Activated CD4-positive, alpha-beta memory T cell treated with anti-CD3 and anti-CD28 coated beads, Interleukin-2, amount 10 ng/mL, durations not matched to agents 7 days and 5 days (primary cell): ENCODE results near the gene RAB28. TPM values are rescaled to one million over a fixed set of nuclear protein-coding genes. Genes with fewer than 3 reads are reported as not detected.

Source experiments
- CTCF ChIA-PET: fragments of 350-600 bp; sonication (Branson Sonifier 250); formaldehyde crosslinking; loops from one replicate; lab custom pipeline; 2021; ENCODE audit warnings: antibody characterized with exemption, inconsistent platforms; lab: Charles Lee
- POLR2A ChIA-PET: fragments of 350-600 bp; sonication (Branson Sonifier 250); formaldehyde crosslinking; loops from one replicate; lab custom pipeline; 2021; ENCODE audit warnings: antibody characterized with exemption; lab: Charles Lee
- DNase-seq: peaks from one replicate; pipeline ENCODE4 v3.0.0-alpha.2; 2020
- H3K27ac Mint-ChIP-seq: one replicate; pipeline ENCODE4 v1.8.0; 2021; ENCODE audit warnings: mild to moderate bottlenecking, mixed read lengths
- H3K27me3 Mint-ChIP-seq: one replicate; pipeline ENCODE4 v1.8.0; 2021; ENCODE audit warnings: mixed read lengths
- H3K36me3 Mint-ChIP-seq: one replicate; pipeline ENCODE4 v1.8.0; 2021; ENCODE audit warnings: low read depth, mixed read lengths
- H3K4me1 Mint-ChIP-seq: one replicate; pipeline ENCODE4 v1.8.0; 2021; ENCODE audit warnings: mixed read lengths
- H3K4me3 Mint-ChIP-seq: one replicate; pipeline ENCODE4 v1.8.0; 2021; ENCODE audit warnings: mild to moderate bottlenecking, mixed read lengths
- H3K9me3 Mint-ChIP-seq: one replicate; pipeline ENCODE4 v1.8.0; 2021; ENCODE audit warnings: mixed read lengths
- total RNA-seq, 2 experiments: library from RNA; stranded (reverse); gene quantifications; one replicate each; pipeline ENCODE4 v1.2.3, GENCODE V29; 2021

RAB28 gene
- total RNA-seq, 2 experiments from 2014 or later, result 18.5 TPM

DNA sequence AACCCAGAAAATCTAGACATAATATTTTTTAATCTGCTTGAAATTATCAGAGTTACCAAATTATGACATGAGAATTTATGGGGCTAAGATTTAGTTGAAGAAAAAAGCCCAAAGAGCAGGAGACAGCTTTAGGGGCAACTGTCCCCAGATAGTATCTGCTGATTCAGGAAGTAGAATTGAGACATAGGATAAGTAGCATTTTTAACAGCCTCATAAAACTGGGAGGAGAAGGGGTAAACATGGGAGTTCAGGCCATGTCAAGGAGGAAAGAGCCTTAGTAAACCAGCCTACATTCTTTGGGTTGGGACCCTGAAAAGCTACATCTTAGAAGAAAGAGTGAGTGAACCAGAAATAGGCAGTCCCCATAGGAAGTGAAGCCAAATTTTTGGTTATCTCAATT, 9.7 kb upstream of the RAB28 start:
- ChIA-PET CTCF (no interaction called here), POLR2A (interaction anchor here (0.5 kb wide), 1 partner anchor 13 kb away, joined by 4 read pairs; no protein-coding TSS in a partner anchor)
- no peaks in the 10 kb centered on the region for H3K4me1 Mint-ChIP-seq
- H3K27ac Mint-ChIP-seq, result no peak overlapping the region
- no peaks in the 10 kb centered on the region for H3K9me3 Mint-ChIP-seq
- H3K4me3 Mint-ChIP-seq, result no peak overlapping the region
- DNase-seq, result no peak
- H3K36me3 Mint-ChIP-seq, result no peaks in the 10 kb centered on the region
- peaks cover 25% of the 10 kb centered on the region for H3K27me3 Mint-ChIP-seq

DNA sequence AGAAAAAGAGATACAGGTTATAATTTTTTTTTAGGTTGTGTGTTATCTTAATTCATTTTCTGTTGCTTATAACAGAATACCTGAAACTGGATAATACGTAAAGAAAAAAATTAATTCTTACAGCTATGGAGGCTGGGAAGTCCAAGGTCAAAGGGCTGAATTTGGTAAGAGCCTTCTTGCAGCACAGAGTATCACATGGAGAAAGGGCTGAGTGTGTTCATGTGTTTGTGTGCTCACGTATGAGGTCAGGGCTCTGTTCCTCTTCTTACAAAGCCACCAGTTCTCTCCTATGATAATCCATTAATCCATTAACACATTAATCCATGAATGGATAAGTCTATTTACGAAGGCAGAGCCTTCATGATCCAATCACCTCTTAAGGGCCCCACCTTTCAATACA, 8.6 kb upstream of the RAB28 start:
- Mint-ChIP-seq H3K4me3 (no peak overlapping the region), H3K4me1 (no peaks in the 10 kb centered on the region), H3K36me3 (no peaks in the 10 kb centered on the region), H3K27ac (no peak overlapping the region), H3K27me3 (peaks cover 24% of the 10 kb centered on the region), H3K9me3 (peaks cover 1% of the 10 kb centered on the region)
- ChIA-PET CTCF (no interaction called here), POLR2A (no interaction called here)
- no peak for DNase-seq

DNA sequence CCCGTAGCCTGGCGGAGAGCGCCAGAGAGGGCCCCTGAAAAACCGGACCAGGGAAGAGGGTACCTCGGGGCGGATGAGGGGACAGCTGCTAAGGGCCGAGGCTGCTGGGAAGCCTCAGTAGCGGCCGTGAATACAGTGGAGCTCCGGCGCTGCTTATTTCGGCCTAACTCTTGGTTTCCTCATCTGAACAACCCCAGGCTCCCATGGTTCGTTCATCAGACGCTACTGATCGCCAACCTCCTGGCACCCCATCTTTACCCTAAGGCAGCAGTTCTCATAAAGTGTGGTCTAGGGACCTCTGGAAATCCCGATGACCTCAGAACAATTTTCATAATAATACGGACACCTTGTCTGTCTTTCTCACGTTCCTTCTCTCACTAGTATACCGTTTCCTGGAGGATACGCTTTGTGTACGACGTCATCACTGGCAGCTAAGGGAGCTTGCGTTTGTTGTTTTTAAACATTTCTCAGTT, 645 bp upstream of the RAB28 start:
- POLR2A ChIA-PET, result interaction anchor here (1.0 to 1.7 kb wide), 3 partner anchors 21 to 144 kb away, joined by 3 to 5 read pairs (median 4); partner anchors contain the start of gene BOD1L1
- CTCF ChIA-PET, result no interaction called here
- no peak for DNase-seq
- H3K4me1 Mint-ChIP-seq, result peaks cover 33% of the 10 kb centered on the region
- peak overlapping the region; percentile 93 for H3K27ac Mint-ChIP-seq
- H3K27me3 Mint-ChIP-seq, result peaks cover 14% of the 10 kb centered on the region
- peaks cover 4% of the 10 kb centered on the region for H3K36me3 Mint-ChIP-seq
- peaks cover 3% of the 10 kb centered on the region for H3K9me3 Mint-ChIP-seq
- H3K4me3 Mint-ChIP-seq, result peak overlapping the region; percentile 95

DNA sequence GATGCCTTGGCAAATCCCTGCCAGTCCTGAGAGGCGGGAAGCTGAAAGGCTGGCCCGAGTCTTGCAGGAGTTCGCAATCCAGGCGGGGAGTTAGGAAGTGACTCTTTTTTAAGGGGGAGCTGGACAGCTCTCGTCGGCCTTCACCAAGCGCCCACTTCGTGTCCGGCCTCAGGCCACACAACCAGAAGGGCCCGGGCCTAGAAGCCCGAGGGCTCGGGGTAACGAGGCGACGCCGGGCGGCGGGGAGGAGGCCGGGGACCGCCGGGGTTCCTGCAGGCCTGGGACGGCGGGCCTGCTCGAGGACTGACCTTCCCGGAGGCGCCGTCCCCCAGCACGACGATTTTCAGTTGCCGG, 395 bp downstream of the RAB28 start:
- H3K36me3 Mint-ChIP-seq, result peaks cover 5% of the 10 kb centered on the region
- ChIA-PET CTCF (interaction anchor here (0.6 to 1.4 kb wide), 4 partner anchors 12 to 143 kb away, joined by 3 read pairs; no protein-coding TSS in a partner anchor), POLR2A (interaction anchor here (0.6 to 1.7 kb wide), 5 partner anchors 11 to 191 kb away, joined by 3 to 5 read pairs (median 3); partner anchors contain the start of gene BOD1L1)
- peak overlapping the region; percentile 95 for H3K4me3 Mint-ChIP-seq
- H3K9me3 Mint-ChIP-seq, result peaks cover 3% of the 10 kb centered on the region
- DNase-seq, result peak; percentile 31
- peaks cover 33% of the 10 kb centered on the region for H3K4me1 Mint-ChIP-seq
- H3K27me3 Mint-ChIP-seq, result peaks cover 12% of the 10 kb centered on the region
- peak overlapping the region; percentile 77 for H3K27ac Mint-ChIP-seq

DNA sequence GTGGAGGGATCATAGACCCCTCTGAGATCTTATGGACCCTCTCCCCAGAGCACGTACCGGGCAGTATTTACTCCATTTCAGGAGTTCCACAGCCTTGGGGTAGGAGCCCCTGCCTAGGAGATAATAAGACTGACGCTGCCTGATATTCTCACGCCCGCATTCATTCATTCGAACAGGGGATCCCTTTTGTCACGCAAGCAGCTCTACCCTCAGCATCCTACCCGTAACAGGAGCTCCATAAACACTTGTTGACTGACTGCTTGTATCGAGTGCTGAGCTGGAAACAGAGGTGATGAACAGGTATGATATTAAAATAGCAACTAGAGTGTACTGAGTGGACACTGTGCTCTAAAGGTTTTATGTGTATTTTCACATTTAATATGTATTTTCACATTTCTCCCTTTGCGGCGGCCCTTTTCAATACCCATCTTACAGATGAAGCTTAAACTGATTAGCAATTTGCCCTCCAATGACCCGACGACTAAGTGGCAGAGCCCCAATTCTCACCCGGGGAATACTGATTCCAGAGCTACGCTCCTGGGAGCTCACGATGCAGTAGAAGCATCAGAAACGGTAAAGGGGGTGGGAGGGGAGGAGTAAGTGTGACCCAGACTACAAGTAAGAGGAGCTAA, 888 bp downstream of the RAB28 start:
- H3K27ac Mint-ChIP-seq, result peak overlapping the region; percentile 77
- CTCF ChIA-PET, result interaction anchor here (0.6 to 1.4 kb wide), 4 partner anchors 12 to 143 kb away, joined by 3 read pairs; no protein-coding TSS in a partner anchor
- H3K4me1 Mint-ChIP-seq, result peaks cover 35% of the 10 kb centered on the region
- peaks cover 6% of the 10 kb centered on the region for H3K36me3 Mint-ChIP-seq
- peaks cover 8% of the 10 kb centered on the region for H3K27me3 Mint-ChIP-seq
- H3K9me3 Mint-ChIP-seq, result peaks cover 3% of the 10 kb centered on the region
- H3K4me3 Mint-ChIP-seq, result peak overlapping the region; percentile 95
- no peak for DNase-seq
- POLR2A ChIA-PET, result interaction anchor here (0.6 to 1.7 kb wide), 5 partner anchors 11 to 191 kb away, joined by 3 to 5 read pairs (median 3); partner anchors contain the start of gene BOD1L1

DNA sequence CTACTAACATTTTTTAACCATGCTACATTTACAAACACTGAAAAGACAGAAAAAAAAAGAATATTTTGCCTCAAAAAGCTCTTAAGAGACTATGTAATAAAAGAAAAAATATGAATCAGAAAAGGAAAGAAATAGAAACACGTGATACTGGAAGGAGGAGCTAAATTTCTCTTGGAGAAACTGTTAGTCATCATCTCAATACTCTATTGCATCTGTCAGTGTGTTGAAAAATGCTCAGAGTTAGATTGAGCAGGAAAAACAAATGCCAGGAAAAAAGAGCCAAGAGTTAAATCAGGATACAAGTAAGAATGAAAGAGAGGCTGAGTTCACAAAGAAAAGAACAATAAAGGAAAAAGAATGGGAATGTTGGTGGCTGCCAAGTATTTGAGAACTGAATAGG, 2.6 kb downstream of the RAB28 start:
- H3K9me3 Mint-ChIP-seq, result no peaks in the 10 kb centered on the region
- POLR2A ChIA-PET, result no interaction called here
- H3K4me1 Mint-ChIP-seq, result peaks cover 43% of the 10 kb centered on the region
- H3K27me3 Mint-ChIP-seq, result no peaks in the 10 kb centered on the region
- H3K4me3 Mint-ChIP-seq, result no peak overlapping the region
- H3K27ac Mint-ChIP-seq, result no peak overlapping the region
- CTCF ChIA-PET, result no interaction called here
- H3K36me3 Mint-ChIP-seq, result peaks cover 6% of the 10 kb centered on the region
- DNase-seq, result no peak

DNA sequence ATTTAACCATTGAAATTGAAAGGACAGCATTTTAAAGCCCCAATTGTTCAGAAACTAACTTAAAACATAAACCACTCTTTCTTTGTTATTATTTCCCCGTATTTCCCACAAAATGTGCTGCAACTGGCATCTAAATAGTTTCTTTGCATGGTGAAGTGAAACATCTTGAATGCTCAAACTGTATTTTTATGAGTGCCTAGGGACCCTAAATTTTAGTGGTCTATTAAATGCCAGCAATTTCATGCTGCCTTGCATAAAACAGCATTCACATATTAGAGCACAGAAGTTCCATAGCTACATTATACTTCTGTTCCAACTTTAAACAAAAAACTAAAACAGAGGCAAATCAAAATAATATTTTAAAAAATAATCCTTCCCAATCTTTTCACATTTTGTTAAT, 5.4 kb downstream of the RAB28 start:
- DNase-seq, result no peak
- CTCF ChIA-PET, result no interaction called here

DNA sequence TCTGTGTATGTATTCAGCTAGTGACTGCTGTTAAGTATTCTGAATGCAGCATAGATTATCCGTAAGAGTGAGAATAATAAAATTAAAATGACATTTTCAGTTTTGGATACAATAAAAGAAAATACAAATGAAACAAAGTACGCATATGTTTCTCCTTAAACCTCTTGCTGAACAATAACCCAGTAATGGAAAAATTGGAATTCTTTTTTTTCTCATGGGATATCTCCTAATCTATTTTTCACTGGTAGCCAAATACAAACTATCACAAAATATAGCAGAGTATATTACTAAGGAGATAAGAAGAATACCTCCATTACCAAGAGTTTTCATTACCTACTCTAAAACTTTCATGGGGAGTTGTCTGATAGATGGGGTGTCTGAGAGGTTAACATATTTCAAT, 6.0 kb downstream of the RAB28 start:
- ChIA-PET POLR2A (no interaction called here), CTCF (no interaction called here)
- H3K4me1 Mint-ChIP-seq, result peaks cover 29% of the 10 kb centered on the region
- no peaks in the 10 kb centered on the region for H3K9me3 Mint-ChIP-seq
- DNase-seq, result no peak
- peaks cover 11% of the 10 kb centered on the region for H3K36me3 Mint-ChIP-seq
- no peak overlapping the region for H3K4me3 Mint-ChIP-seq
- no peaks in the 10 kb centered on the region for H3K27me3 Mint-ChIP-seq
- no peak overlapping the region for H3K27ac Mint-ChIP-seq

More for the DNA sequence above, 5.4 kb downstream of the RAB28 start:
- Mint-ChIP-seq H3K4me3 (no peak overlapping the region), H3K9me3 (no peaks in the 10 kb centered on the region), H3K4me1 (peaks cover 33% of the 10 kb centered on the region), H3K27me3 (no peaks in the 10 kb centered on the region), H3K27ac (no peak overlapping the region), H3K36me3 (peaks cover 11% of the 10 kb centered on the region)
- POLR2A ChIA-PET, result no interaction called here

DNA sequence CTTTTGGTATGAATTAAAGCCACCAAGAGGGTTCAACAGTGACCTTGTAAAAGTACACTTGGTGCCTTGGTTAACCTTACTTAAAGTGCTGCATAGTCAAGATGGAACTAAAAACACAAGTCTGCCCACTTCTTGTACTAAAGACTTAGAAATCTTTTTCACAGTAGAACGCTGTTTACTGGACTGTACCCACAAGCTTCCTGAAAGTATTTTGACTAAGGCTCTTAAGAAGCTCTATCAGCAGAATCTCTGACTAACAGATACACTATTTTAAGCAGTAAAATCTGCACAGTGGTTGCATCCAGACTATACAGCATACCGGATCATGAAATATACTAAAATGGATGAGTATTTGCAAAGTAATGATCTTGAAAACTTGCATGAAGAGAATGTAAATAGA, 7.2 kb downstream of the RAB28 start:
- peak overlapping the region; percentile 50 for H3K27ac Mint-ChIP-seq
- no peak overlapping the region for H3K4me3 Mint-ChIP-seq
- peaks cover 22% of the 10 kb centered on the region for H3K4me1 Mint-ChIP-seq
- ChIA-PET POLR2A (no interaction called here), CTCF (interaction anchor here (0.8 kb wide), 1 partner anchor 101 kb away, joined by 3 read pairs; no protein-coding TSS in a partner anchor)
- DNase-seq, result no peak
- H3K27me3 Mint-ChIP-seq, result no peaks in the 10 kb centered on the region
- peaks cover 13% of the 10 kb centered on the region for H3K36me3 Mint-ChIP-seq
- H3K9me3 Mint-ChIP-seq, result no peaks in the 10 kb centered on the region

DNA sequence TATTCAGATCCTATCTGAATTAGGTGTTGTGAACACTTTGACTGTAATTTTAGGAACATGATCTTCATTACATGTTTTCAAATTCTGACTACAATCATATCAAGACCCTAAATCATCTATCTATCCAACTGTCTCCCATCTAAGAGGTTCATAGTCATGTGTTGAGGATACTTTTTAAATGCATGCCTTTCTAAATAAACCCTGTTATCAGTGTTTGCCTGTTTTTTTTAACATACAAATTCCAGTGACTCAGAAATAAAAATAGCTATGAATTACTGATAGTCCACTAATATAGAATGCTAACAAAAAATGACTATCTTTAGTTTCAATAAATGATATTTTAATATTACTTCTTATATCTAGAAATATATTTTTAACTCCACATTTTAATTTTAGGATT, 8.0 kb downstream of the RAB28 start:
- H3K4me1 Mint-ChIP-seq, result peaks cover 15% of the 10 kb centered on the region
- H3K27me3 Mint-ChIP-seq, result no peaks in the 10 kb centered on the region
- H3K27ac Mint-ChIP-seq, result no peak overlapping the region
- ChIA-PET CTCF (interaction anchor here (0.8 kb wide), 1 partner anchor 101 kb away, joined by 3 read pairs; no protein-coding TSS in a partner anchor), POLR2A (no interaction called here)
- H3K4me3 Mint-ChIP-seq, result no peak overlapping the region
- H3K9me3 Mint-ChIP-seq, result no peaks in the 10 kb centered on the region
- DNase-seq, result no peak
- H3K36me3 Mint-ChIP-seq, result peaks cover 10% of the 10 kb centered on the region

DNA sequence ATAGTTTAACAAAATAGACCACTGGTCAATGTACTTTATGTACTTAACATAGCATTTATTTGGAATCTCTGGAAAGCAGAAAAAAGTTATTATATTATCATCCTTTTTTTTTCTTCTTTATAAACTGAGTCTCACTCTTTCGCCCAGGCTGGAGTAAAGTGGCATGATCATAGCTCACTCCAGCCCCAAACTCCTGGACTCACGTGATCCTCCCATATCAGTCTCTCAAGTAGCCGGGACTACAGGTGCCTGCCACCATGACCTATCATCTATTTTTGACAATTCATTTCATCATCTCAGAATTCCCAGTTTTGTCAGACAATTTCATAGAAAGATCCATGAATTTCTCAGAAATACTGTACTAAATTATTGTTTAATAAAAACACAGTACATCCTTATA, 12.7 kb downstream of the RAB28 start:
- H3K4me1 Mint-ChIP-seq, result no peaks in the 10 kb centered on the region
- no peak overlapping the region for H3K4me3 Mint-ChIP-seq
- ChIA-PET POLR2A (no interaction called here), CTCF (interaction anchor here (1.3 kb wide), 1 partner anchor 12 kb away, joined by 3 read pairs; no protein-coding TSS in a partner anchor)
- H3K27ac Mint-ChIP-seq, result no peak overlapping the region
- H3K36me3 Mint-ChIP-seq, result peaks cover 15% of the 10 kb centered on the region
- DNase-seq, result no peak
- peaks cover 3% of the 10 kb centered on the region for H3K9me3 Mint-ChIP-seq
- H3K27me3 Mint-ChIP-seq, result no peaks in the 10 kb centered on the region

DNA sequence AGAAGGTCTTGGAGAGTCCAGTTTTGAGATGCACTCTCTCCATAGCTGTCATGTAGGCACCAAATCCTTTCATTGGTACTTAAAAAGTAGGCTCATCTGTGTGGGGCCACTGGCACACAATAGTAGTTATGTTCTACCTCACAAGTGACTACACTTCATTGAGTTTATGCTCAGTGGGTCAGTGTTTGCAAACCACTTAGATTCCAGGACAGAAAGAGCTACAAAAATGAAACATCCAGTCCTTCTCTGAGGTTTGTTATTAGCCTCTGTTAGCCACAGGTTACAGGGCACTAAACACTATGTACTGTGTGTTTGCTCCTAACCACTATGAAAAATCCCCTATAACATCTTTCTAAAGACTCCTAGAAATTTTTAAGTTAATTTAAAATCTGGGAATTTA, 13.8 kb downstream of the RAB28 start:
- DNase-seq, result no peak
- ChIA-PET POLR2A (no interaction called here), CTCF (no interaction called here)
- Mint-ChIP-seq H3K4me1 (no peaks in the 10 kb centered on the region), H3K9me3 (peaks cover 7% of the 10 kb centered on the region), H3K27ac (no peak overlapping the region), H3K4me3 (no peak overlapping the region), H3K27me3 (no peaks in the 10 kb centered on the region), H3K36me3 (peaks cover 23% of the 10 kb centered on the region)

DNA sequence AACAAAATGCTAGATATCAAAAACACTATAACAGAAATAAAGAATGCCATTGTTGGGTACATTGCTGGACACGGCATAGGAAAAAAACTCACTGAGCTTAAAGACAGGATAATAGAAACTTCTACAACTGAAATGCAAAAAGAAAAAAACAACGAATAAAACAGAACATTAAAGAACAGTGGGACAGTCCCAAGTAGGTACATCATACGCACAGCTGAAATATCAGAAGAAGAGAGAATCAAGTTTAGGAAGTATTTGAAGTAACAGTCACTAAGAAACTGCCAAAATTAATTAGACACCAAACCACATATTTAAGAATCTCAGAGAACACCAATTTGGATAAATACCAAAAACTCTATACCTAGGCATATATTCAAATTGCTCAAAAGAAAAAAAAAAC, 19.2 kb downstream of the RAB28 start:
- Mint-ChIP-seq H3K27ac (no peak overlapping the region), H3K27me3 (no peaks in the 10 kb centered on the region), H3K4me1 (peaks cover 4% of the 10 kb centered on the region), H3K9me3 (peaks cover 7% of the 10 kb centered on the region), H3K36me3 (peaks cover 34% of the 10 kb centered on the region), H3K4me3 (no peak overlapping the region)
- DNase-seq, result no peak
- POLR2A ChIA-PET, result interaction anchor here (0.6 kb wide), 1 partner anchor 109 kb away, joined by 3 read pairs; no protein-coding TSS in a partner anchor
- CTCF ChIA-PET, result no interaction called here
